Astrocyte (in vitro differentiated cells and primary cell): ENCODE measurements around the gene IPO11.

ENCODE experiments used
- CTCF ChIP-seq: IDR thresholded peaks from 2 replicates; pipeline ENCODE4 v1.5.1; 2011; ENCODE audit warnings: low read depth, mild to moderate bottlenecking, inconsistent platforms, low read length, moderate library complexity; ENCODE audit not compliant: insufficient read depth
- EZH2 ChIP-seq: IDR thresholded peaks from 2 replicates; pipeline ENCODE4 v1.6.1; 2012; ENCODE audit warnings: mild to moderate bottlenecking, low read length, inconsistent platforms; ENCODE audit not compliant: insufficient read depth

GRCh38 chr5:62514510-62515119 is 102.1 kb downstream of the IPO11 start:
- TF ChIP-seq CTCF (no peak), EZH2 (no peak)
